HEK293 (cell line): ENCODE results near the gene XBP1.

ENCODE experiments used
- REST ChIP-seq: fragments of 450-650 bp; formaldehyde crosslinking; IDR thresholded peaks from 2 replicates; pipeline ENCODE4 v1.5.1; 2016; ENCODE audit warnings: missing biosample characterization, missing genetic modification characterization
- SALL2 ChIP-seq: fragments of 450-650 bp; formaldehyde crosslinking; IDR thresholded peaks from 2 replicates; pipeline ENCODE4 v1.5.0; 2017; ENCODE audit warnings: missing biosample characterization, mild to moderate bottlenecking, missing genetic modification characterization, borderline replicate concordance
- TCF7L2 ChIP-seq: IDR thresholded peaks from 2 replicates; pipeline ENCODE4 v1.6.1; 2011; ENCODE audit warnings: low read depth, mild to moderate bottlenecking, inconsistent platforms, low read length, moderate library complexity, borderline replicate concordance
- TSHZ1 ChIP-seq: fragments of 450-650 bp; formaldehyde crosslinking; IDR thresholded peaks from 2 replicates; pipeline ENCODE4 v1.5.1; 2016; ENCODE audit warnings: missing biosample characterization, missing genetic modification characterization, borderline replicate concordance
- ZFP41 ChIP-seq: fragments of 450-650 bp; formaldehyde crosslinking; IDR thresholded peaks from 2 replicates; pipeline ENCODE4 v1.5.1; 2016; ENCODE audit warnings: missing biosample characterization, missing genetic modification characterization, borderline replicate concordance
- ZNF132 ChIP-seq: fragments of 450-650 bp; formaldehyde crosslinking; IDR thresholded peaks from 2 replicates; pipeline ENCODE4 v1.5.1; 2017; ENCODE audit warnings: missing biosample characterization, missing genetic modification characterization, borderline replicate concordance
- ZNF138 ChIP-seq: fragments of 450-650 bp; formaldehyde crosslinking; IDR thresholded peaks from 2 replicates; pipeline ENCODE4 v1.5.1; 2016; ENCODE audit warnings: missing biosample characterization, missing genetic modification characterization, borderline replicate concordance
- ZSCAN30 ChIP-seq: fragments of 450-650 bp; IDR thresholded peaks from 2 replicates; pipeline ENCODE4 v1.5.1; 2018; ENCODE audit warnings: missing biosample characterization, mild to moderate bottlenecking, missing genetic modification characterization, moderate library complexity
- TF ChIP-seq, protein P1 (sequence below): fragments of 450-650 bp; formaldehyde crosslinking; IDR thresholded peaks from 2 replicates; pipeline ENCODE4 v1.5.1; 2016; ENCODE audit warnings: missing biosample characterization, missing genetic modification characterization
- TF ChIP-seq, protein P2 (sequence below): fragments of 450-650 bp; formaldehyde crosslinking; IDR thresholded peaks from 2 replicates; pipeline ENCODE4 v1.5.1; 2017; ENCODE audit warnings: missing biosample characterization, missing genetic modification characterization

GRCh38 chr22:28830441-28830840, 30.1 kb upstream of the XBP1 start:
- TF ChIP-seq SALL2 (tag by site-specific recombination) (no peak), ZNF138 (tag by site-specific recombination) (no peak), REST (no peak), ZFP41 (tag by site-specific recombination) (no peak), ZNF132 (no peak), TSHZ1 (tag by site-specific recombination) (no peak), ZSCAN30 (tag by site-specific recombination) (no peak), TCF7L2 (no peak)
- TF ChIP-seq, protein P1, sequence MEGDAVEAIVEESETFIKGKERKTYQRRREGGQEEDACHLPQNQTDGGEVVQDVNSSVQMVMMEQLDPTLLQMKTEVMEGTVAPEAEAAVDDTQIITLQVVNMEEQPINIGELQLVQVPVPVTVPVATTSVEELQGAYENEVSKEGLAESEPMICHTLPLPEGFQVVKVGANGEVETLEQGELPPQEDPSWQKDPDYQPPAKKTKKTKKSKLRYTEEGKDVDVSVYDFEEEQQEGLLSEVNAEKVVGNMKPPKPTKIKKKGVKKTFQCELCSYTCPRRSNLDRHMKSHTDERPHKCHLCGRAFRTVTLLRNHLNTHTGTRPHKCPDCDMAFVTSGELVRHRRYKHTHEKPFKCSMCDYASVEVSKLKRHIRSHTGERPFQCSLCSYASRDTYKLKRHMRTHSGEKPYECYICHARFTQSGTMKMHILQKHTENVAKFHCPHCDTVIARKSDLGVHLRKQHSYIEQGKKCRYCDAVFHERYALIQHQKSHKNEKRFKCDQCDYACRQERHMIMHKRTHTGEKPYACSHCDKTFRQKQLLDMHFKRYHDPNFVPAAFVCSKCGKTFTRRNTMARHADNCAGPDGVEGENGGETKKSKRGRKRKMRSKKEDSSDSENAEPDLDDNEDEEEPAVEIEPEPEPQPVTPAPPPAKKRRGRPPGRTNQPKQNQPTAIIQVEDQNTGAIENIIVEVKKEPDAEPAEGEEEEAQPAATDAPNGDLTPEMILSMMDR (tag by site-specific recombination) = no peak
- TF ChIP-seq, protein P2, sequence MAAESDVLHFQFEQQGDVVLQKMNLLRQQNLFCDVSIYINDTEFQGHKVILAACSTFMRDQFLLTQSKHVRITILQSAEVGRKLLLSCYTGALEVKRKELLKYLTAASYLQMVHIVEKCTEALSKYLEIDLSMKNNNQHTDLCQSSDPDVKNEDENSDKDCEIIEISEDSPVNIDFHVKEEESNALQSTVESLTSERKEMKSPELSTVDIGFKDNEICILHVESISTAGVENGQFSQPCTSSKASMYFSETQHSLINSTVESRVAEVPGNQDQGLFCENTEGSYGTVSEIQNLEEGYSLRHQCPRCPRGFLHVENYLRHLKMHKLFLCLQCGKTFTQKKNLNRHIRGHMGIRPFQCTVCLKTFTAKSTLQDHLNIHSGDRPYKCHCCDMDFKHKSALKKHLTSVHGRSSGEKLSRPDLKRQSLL = no peak
